WTC11 (cell line): ENCODE data around the gene AUP1. TPM values are rescaled to one million over a fixed set of nuclear protein-coding genes. Genes with fewer than 3 reads are reported as not detected.

ENCODE experiments used
- ATAC-seq: fragments of 200-7000 bp; cut with Tn5 transposase; 2 replicates; pipeline ENCODE4 v1.10.0; 2021; ENCODE audit warnings: mild to moderate bottlenecking, moderate library complexity
- CTCF ChIA-PET: fragments of 300-600 bp; sonication (Branson Sonifier 250); formaldehyde crosslinking; loops from one replicate; lab custom pipeline; 2021; ENCODE audit warnings: antibody characterized with exemption; lab: Charles Lee
- POLR2A ChIA-PET: fragments of 350-600 bp; sonication (Branson Sonifier 250); formaldehyde crosslinking; loops from one replicate; lab custom pipeline; 2021; ENCODE audit warnings: antibody characterized with exemption; lab: Charles Lee
- DNase-seq: peaks from one replicate; pipeline ENCODE4 v3.0.0; 2021; ENCODE audit warnings: low spot score
- H3K27ac Mint-ChIP-seq: 2 replicates; pipeline ENCODE4 v1.8.0; 2021; ENCODE audit warnings: mixed read lengths
- H3K27me3 Mint-ChIP-seq: 2 replicates; pipeline ENCODE4 v1.8.0; 2021; ENCODE audit warnings: low read depth, mild to moderate bottlenecking, moderate library complexity, mixed read lengths
- H3K36me3 Mint-ChIP-seq: 2 replicates; pipeline ENCODE4 v1.8.0; 2021; ENCODE audit warnings: mixed read lengths
- H3K4me1 Mint-ChIP-seq: 2 replicates; pipeline ENCODE4 v1.8.0; 2022; ENCODE audit warnings: mixed read lengths
- H3K4me3 Mint-ChIP-seq: 2 replicates; pipeline ENCODE4 v1.8.0; 2021; ENCODE audit warnings: mild to moderate bottlenecking, moderate library complexity, mixed read lengths
- H3K9me3 Mint-ChIP-seq: 2 replicates; pipeline ENCODE4 v1.8.0; 2021; ENCODE audit warnings: mixed read lengths
- ATF1 ChIP-seq: sonication (generic); formaldehyde crosslinking; IDR thresholded peaks from 2 replicates; pipeline ENCODE4 v1.8.1; 2023; ENCODE audit warnings: mild to moderate bottlenecking, moderate library complexity, missing genetic modification reagents
- CREB1 ChIP-seq: sonication (generic); formaldehyde crosslinking; IDR thresholded peaks from 2 replicates; pipeline ENCODE4 v1.8.0; 2023; ENCODE audit warnings: mild to moderate bottlenecking, missing genetic modification reagents
- CTCF ChIP-seq: fragments of 200-600 bp; IDR thresholded peaks from 2 replicates; pipeline ENCODE4 v1.8.0; 2022; ENCODE audit warnings: antibody characterized with exemption
- E2F1 ChIP-seq: sonication (generic); formaldehyde crosslinking; IDR thresholded peaks from 2 replicates; pipeline ENCODE4 v1.8.0; 2022; ENCODE audit warnings: mild to moderate bottlenecking, missing genetic modification reagents
- ELF4 ChIP-seq: sonication (generic); formaldehyde crosslinking; IDR thresholded peaks from 2 replicates; pipeline ENCODE4 v1.8.1; 2022; ENCODE audit warnings: low read depth, mild to moderate bottlenecking, moderate library complexity, missing genetic modification reagents
- ESRRA ChIP-seq: sonication (generic); formaldehyde crosslinking; IDR thresholded peaks from 2 replicates; pipeline ENCODE4 v1.8.1; 2022; ENCODE audit warnings: mild to moderate bottlenecking, missing genetic modification reagents, borderline replicate concordance
- HMGA2 ChIP-seq: fragments of 250-450 bp; sonication (Bioruptor Pico); IDR thresholded peaks from 2 replicates; pipeline ENCODE4 v1.4.0; 2021; ENCODE audit warnings: mild to moderate bottlenecking, moderate library complexity
- MYBL2 ChIP-seq: sonication (generic); formaldehyde crosslinking; IDR thresholded peaks from 2 replicates; pipeline ENCODE4 v1.8.1; 2023; ENCODE audit warnings: mild to moderate bottlenecking, moderate library complexity, missing genetic modification reagents
- NFATC4 ChIP-seq: fragments of 250-450 bp; sonication (Bioruptor Pico); IDR thresholded peaks from 2 replicates; pipeline ENCODE4 v1.9.0; 2021; ENCODE audit warnings: mild to moderate bottlenecking
- NR2C2 ChIP-seq: sonication (generic); formaldehyde crosslinking; IDR thresholded peaks from 2 replicates; pipeline ENCODE4 v1.8.0; 2022; ENCODE audit warnings: mild to moderate bottlenecking, missing genetic modification reagents
- OVOL2 ChIP-seq: fragments of 250-450 bp; sonication (Bioruptor Pico); IDR thresholded peaks from 2 replicates; pipeline ENCODE4 v1.9.0; 2021; ENCODE audit warnings: mild to moderate bottlenecking, borderline replicate concordance
- PRDM15 ChIP-seq: sonication (generic); formaldehyde crosslinking; IDR thresholded peaks from 2 replicates; pipeline ENCODE4 v1.8.0; 2022; ENCODE audit warnings: missing genetic modification reagents
- SMAD4 ChIP-seq: sonication (generic); formaldehyde crosslinking; IDR thresholded peaks from 2 replicates; pipeline ENCODE4 v1.8.0; 2022; ENCODE audit warnings: mild to moderate bottlenecking, missing genetic modification reagents
- SP1 ChIP-seq: sonication (generic); formaldehyde crosslinking; conservative IDR thresholded peaks from 2 replicates; pipeline ENCODE4 v1.8.1; 2022; ENCODE audit warnings: missing genetic modification reagents
- TEAD1 ChIP-seq: sonication (generic); formaldehyde crosslinking; IDR thresholded peaks from 2 replicates; pipeline ENCODE4 v1.8.0; 2022; ENCODE audit warnings: mild to moderate bottlenecking, missing genetic modification reagents
- ZNF219 ChIP-seq: sonication (generic); formaldehyde crosslinking; IDR thresholded peaks from 2 replicates; pipeline ENCODE4 v1.8.0; 2023; ENCODE audit warnings: missing genetic modification reagents, mild to moderate bottlenecking, borderline replicate concordance
- ZNF263 ChIP-seq: sonication (generic); formaldehyde crosslinking; IDR thresholded peaks from 2 replicates; pipeline ENCODE4 v1.8.1; 2022; ENCODE audit warnings: low read depth, mild to moderate bottlenecking, moderate library complexity, missing genetic modification reagents
- ZNF423 ChIP-seq: fragments of 250-450 bp; sonication (Bioruptor Pico); IDR thresholded peaks from 2 replicates; pipeline ENCODE4 v2.1.2; 2022; ENCODE audit warnings: mild to moderate bottlenecking, moderate library complexity
- total RNA-seq: library from RNA; stranded (reverse); gene quantifications from 3 replicates; pipeline ENCODE4 v1.2.3, GENCODE V29; 2021
- TF ChIP-seq, protein P1 (sequence below): sonication (generic); formaldehyde crosslinking; IDR thresholded peaks from 2 replicates; pipeline ENCODE4 v1.8.1; 2022; ENCODE audit warnings: mild to moderate bottlenecking, moderate library complexity, missing genetic modification reagents
- TF ChIP-seq, protein P2 (sequence below): fragments of 250-450 bp; sonication (Bioruptor Pico); IDR thresholded peaks from 2 replicates; pipeline ENCODE4 v2.1.2; 2022; ENCODE audit warnings: mild to moderate bottlenecking, moderate library complexity

AUP1 gene
- total RNA-seq, 1 experiment from 2014 or later, result 84.9 TPM

DNA sequence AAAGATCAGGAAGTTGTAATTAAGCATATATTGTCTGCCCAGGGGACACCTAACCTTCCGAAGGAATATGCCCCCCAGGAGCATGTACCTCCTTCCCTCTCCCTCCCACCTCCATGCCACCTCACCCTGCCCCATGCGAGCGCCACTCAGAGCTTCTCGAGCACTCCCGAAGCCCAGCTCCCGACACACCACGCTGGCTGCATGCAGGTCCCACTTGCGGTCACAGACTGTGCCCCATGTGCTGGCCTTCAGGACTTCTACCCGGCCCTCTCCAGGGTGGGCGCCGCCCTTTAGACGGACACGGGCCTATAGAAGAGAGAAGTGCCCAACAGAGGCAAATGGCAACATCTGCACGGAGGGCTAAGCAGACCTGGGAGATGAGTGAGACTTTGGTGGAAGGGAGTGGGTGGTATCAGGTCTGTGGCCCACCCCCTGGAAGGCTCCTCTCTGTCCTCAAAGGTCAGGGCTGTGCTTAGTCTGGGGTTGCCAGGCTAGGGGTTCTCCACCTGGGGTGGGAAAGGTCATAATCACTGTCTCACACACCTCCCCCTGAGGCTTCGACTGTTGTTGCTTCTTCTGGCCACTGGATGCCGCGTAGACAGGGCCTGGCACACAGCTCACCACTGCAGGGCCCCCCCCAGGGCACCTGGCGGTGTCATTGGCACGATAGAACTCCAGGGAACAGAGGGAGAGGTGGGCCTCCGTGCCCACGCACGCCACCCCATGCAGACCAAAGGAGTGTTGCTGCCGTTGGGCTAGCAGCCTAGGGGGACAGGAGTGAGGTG lies 6.9 kb upstream of the AUP1 start:
- H3K4me1 Mint-ChIP-seq, result peaks cover 8% of the 10 kb centered on the region; the same call in 1 of the 2 replicates
- peaks cover 16% of the 10 kb centered on the region for H3K36me3 Mint-ChIP-seq
- TF ChIP-seq ZNF263 (CRISPR knock-in tag) (no peak), ELF4 (no peak)
- TF ChIP-seq, protein P1, sequence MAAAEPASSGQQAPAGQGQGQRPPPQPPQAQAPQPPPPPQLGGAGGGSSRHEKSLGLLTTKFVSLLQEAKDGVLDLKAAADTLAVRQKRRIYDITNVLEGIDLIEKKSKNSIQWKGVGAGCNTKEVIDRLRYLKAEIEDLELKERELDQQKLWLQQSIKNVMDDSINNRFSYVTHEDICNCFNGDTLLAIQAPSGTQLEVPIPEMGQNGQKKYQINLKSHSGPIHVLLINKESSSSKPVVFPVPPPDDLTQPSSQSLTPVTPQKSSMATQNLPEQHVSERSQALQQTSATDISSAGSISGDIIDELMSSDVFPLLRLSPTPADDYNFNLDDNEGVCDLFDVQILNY, result no peak
- TF ChIP-seq, all 79 proteins: peak for 0
- Mint-ChIP-seq H3K9me3 (no peaks in the 10 kb centered on the region), H3K27me3 (0 out of 2 replicates have a peak, but pooled peaks cover 3% of the 10 kb centered on the region), H3K27ac (no peak overlapping the region), H3K4me3 (no peak overlapping the region)
- ATAC-seq, result no peak
- ChIA-PET POLR2A (no interaction called here), CTCF (interaction anchor here (1.6 kb wide), 1 partner anchor 10 kb away, joined by 5 read pairs; the partner anchor contains the start of gene DQX1)
- DNase-seq, result no peak

GRCh38 chr2:74535440-74535965 lies 6.0 kb upstream of the AUP1 start:
- Mint-ChIP-seq H3K36me3 (peaks cover 16% of the 10 kb centered on the region), H3K4me3 (no peak overlapping the region), H3K27me3 (0 out of 2 replicates have a peak, but pooled peaks cover 3% of the 10 kb centered on the region), H3K9me3 (no peaks in the 10 kb centered on the region), H3K4me1 (peaks cover 11% of the 10 kb centered on the region), H3K27ac (no peak overlapping the region)
- no peak for TF ChIP-seq OVOL2 (CRISPR knock-in tag)
- no peak for TF ChIP-seq NFATC4 (CRISPR knock-in tag)
- no peak for TF ChIP-seq ATF1
- TF ChIP-seq, protein P2, sequence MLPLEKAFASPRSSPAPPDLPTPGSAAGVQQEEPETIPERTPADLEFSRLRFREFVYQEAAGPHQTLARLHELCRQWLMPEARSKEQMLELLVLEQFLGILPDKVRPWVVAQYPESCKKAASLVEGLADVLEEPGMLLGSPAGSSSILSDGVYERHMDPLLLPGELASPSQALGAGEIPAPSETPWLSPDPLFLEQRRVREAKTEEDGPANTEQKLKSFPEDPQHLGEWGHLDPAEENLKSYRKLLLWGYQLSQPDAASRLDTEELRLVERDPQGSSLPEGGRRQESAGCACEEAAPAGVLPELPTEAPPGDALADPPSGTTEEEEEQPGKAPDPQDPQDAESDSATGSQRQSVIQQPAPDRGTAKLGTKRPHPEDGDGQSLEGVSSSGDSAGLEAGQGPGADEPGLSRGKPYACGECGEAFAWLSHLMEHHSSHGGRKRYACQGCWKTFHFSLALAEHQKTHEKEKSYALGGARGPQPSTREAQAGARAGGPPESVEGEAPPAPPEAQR (CRISPR knock-in tag), result no peak
- no peak for TF ChIP-seq PRDM15 (CRISPR knock-in tag)
- TF ChIP-seq ZNF219 (CRISPR knock-in tag), result no peak
- TF ChIP-seq CTCF, result no peak
- TF ChIP-seq TEAD1, result no peak
- TF ChIP-seq E2F1 (CRISPR knock-in tag), result no peak
- TF ChIP-seq SP1 (CRISPR knock-in tag), result no peak
- TF ChIP-seq CREB1 (CRISPR knock-in tag), result no peak
- TF ChIP-seq HMGA2 (CRISPR knock-in tag), result no peak
- no peak for TF ChIP-seq SMAD4 (CRISPR knock-in tag)
- TF ChIP-seq ESRRA (CRISPR knock-in tag), result no peak
- no peak for TF ChIP-seq MYBL2
- TF ChIP-seq ZNF423 (CRISPR knock-in tag), result no peak
- no peak for TF ChIP-seq NR2C2 (CRISPR knock-in tag)
- POLR2A ChIA-PET, result no interaction called here
- ATAC-seq (no peak), DNase-seq (no peak)
- CTCF ChIA-PET, result interaction anchor here (1.6 kb wide), 1 partner anchor 9 kb away, joined by 5 read pairs; the partner anchor contains the start of gene DQX1
